Glutamatergic neuron (in vitro differentiated cells): ENCODE measurements around the gene EXOC6B. TPM values are rescaled to one million over a fixed set of nuclear protein-coding genes. Genes with fewer than 3 reads are reported as not detected.

Experiments used
- DNase-seq: peaks from one replicate; pipeline ENCODE4 v3.0.0; 2022
- H3K27ac Mint-ChIP-seq: one replicate; pipeline ENCODE4 v1.8.0; 2020; ENCODE audit warnings: mild to moderate bottlenecking, mixed read lengths, inconsistent platforms; ENCODE audit not compliant: unreplicated experiment
- H3K27me3 Mint-ChIP-seq: one replicate; pipeline ENCODE4 v1.8.0; 2020; ENCODE audit warnings: mild to moderate bottlenecking, moderate library complexity, mixed read lengths, inconsistent platforms; ENCODE audit not compliant: unreplicated experiment
- H3K36me3 Mint-ChIP-seq: one replicate; pipeline ENCODE4 v1.8.0; 2020; ENCODE audit warnings: mild to moderate bottlenecking, mixed read lengths, inconsistent platforms; ENCODE audit not compliant: unreplicated experiment
- H3K4me1 Mint-ChIP-seq: one replicate; pipeline ENCODE4 v1.8.0; 2020; ENCODE audit warnings: mild to moderate bottlenecking, low read depth, mixed read lengths, inconsistent platforms; ENCODE audit not compliant: unreplicated experiment
- H3K4me3 Mint-ChIP-seq: one replicate; pipeline ENCODE4 v1.8.0; 2020; ENCODE audit warnings: mild to moderate bottlenecking, mixed read lengths, inconsistent platforms; ENCODE audit not compliant: unreplicated experiment
- H3K9me3 Mint-ChIP-seq: one replicate; pipeline ENCODE4 v1.8.0; 2020; ENCODE audit warnings: mild to moderate bottlenecking, moderate library complexity, mixed read lengths, inconsistent platforms; ENCODE audit not compliant: unreplicated experiment
- CTCF ChIP-seq: fragments of 200-600 bp; sonication (generic); IDR thresholded peaks from one replicate; pipeline ENCODE4 v1.5.0; 2021; ENCODE audit not compliant: partially characterized antibody, unreplicated experiment
- total RNA-seq: library from RNA; stranded (reverse); fragmentation: NEBNext Ultra II Directional; extraction: Animal tissue kit (Norgen Biotek cat#: 25700); gene quantifications from one replicate; pipeline ENCODE4 v1.2.1, GENCODE V29; 2021; ENCODE audit not compliant: unreplicated experiment

EXOC6B gene
- total RNA-seq, 1 donor from 2014 or later, result 34.5 TPM

GRCh38 chr2:72782520-72782919 is 43.3 kb downstream of the EXOC6B start:
- Mint-ChIP-seq H3K27me3 (no peaks in the 10 kb centered on the region), H3K4me3 (no peak overlapping the region), H3K36me3 (peaks cover 8% of the 10 kb centered on the region), H3K27ac (no peak overlapping the region), H3K4me1 (no peaks in the 10 kb centered on the region), H3K9me3 (no peaks in the 10 kb centered on the region)
- DNase-seq, result no peak
- TF ChIP-seq CTCF, result no peak

- Mint-ChIP-seq H3K4me1 (no peaks in the 10 kb centered on the region), H3K4me3 (no peak overlapping the region), H3K36me3 (peaks cover 8% of the 10 kb centered on the region), H3K27me3 (no peaks in the 10 kb centered on the region), H3K27ac (no peak overlapping the region), H3K9me3 (no peaks in the 10 kb centered on the region)
- DNase-seq, result no peak
- no peak for TF ChIP-seq CTCF
Observed at GRCh38 chr2:72781480-72781879, 44.4 kb downstream of the EXOC6B start.

DNA sequence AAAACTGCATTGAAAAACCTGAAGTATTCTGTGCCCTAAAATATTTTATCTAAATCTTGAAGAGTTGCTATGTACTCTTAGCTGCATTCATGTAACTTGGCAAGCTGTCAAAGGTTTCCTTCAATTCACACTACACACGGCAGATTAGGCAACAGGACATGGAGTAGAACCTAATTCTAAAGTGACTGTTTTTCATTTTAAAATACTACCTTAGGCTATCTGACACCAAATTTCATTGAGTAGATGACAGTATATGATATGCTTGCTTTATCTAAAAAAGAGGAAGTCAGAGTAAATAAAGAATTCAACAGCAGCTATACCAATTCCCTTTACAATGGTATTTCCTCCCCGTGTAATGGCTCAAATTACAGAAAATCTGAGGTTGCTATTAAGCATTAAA is 45.4 kb downstream of the EXOC6B start:
- no peak for DNase-seq
- Mint-ChIP-seq H3K4me1 (no peaks in the 10 kb centered on the region), H3K27me3 (no peaks in the 10 kb centered on the region), H3K36me3 (peaks cover 8% of the 10 kb centered on the region), H3K27ac (no peak overlapping the region), H3K9me3 (no peaks in the 10 kb centered on the region), H3K4me3 (no peak overlapping the region)
- no peak for TF ChIP-seq CTCF

- no peaks in the 10 kb centered on the region for H3K27me3 Mint-ChIP-seq
- H3K36me3 Mint-ChIP-seq, result peaks cover 4% of the 10 kb centered on the region
- no peak overlapping the region for H3K4me3 Mint-ChIP-seq
- no peak overlapping the region for H3K27ac Mint-ChIP-seq
- H3K9me3 Mint-ChIP-seq, result no peaks in the 10 kb centered on the region
- TF ChIP-seq CTCF, result no peak
- DNase-seq, result no peak
- H3K4me1 Mint-ChIP-seq, result no peaks in the 10 kb centered on the region
Observed at GRCh38 chr2:72779495-72779894, 46.3 kb downstream of the EXOC6B start.

- DNase-seq, result no peak
- Mint-ChIP-seq H3K27ac (no peak overlapping the region), H3K9me3 (no peaks in the 10 kb centered on the region), H3K27me3 (no peaks in the 10 kb centered on the region), H3K4me3 (no peak overlapping the region), H3K36me3 (no peaks in the 10 kb centered on the region), H3K4me1 (no peaks in the 10 kb centered on the region)
- no peak for TF ChIP-seq CTCF
Observed at GRCh38 chr2:72778410-72778809, 47.4 kb downstream of the EXOC6B start.
